HCT116 (cell line): Measurements from ENCODE around the gene HSPB7. TPM values are rescaled to one million over a fixed set of nuclear protein-coding genes. Genes with fewer than 3 reads are reported as not detected.

Source experiments
- ATAC-seq: fragments of 200-7000 bp; cut with Tn5 transposase; 2 replicates; pipeline ENCODE4 v1.9.1; 2020; ENCODE audit warnings: mild to moderate bottlenecking, moderate library complexity
- BruUV-seq: library from RNA; stranded (reverse); fragments of 400-500 nt; replicated peaks from 2 replicates; lab custom pipeline; 2021; lab: Mats Ljungman, UMichigan
- CTCF ChIA-PET: fragments of 300-600 bp; sonication (Branson Sonifier 250); formaldehyde crosslinking; loops from one replicate; lab custom pipeline; 2021; ENCODE audit warnings: antibody characterized with exemption; lab: Charles Lee
- POLR2A ChIA-PET: fragments of 300-600, 350-600 bp; sonication (Branson Sonifier 250); formaldehyde crosslinking; loops from one replicate; lab custom pipeline; 2021; ENCODE audit warnings: antibody characterized with exemption; lab: Charles Lee
- RAD21 ChIA-PET, 2 experiments: fragments of 300-600 bp; sonication (Branson Sonifier 250); formaldehyde crosslinking; loops; one replicate each; lab custom pipeline; 2023; ENCODE audit warnings: low total read pairs in 2 of 2; ENCODE audit not compliant: uncharacterized antibody in 2 of 2, unreplicated experiment in 2 of 2, low non-redundant PET in 1 of 2; lab: Charles Lee
- DNase-seq: peaks from one replicate; pipeline ENCODE4 v3.0.0-alpha.2; 2010; ENCODE audit warnings: low read depth, low spot score
- H2AFZ ChIP-seq: fragments of 200-600 bp; shearing (Covaris generic), sonication (generic); 2 replicates; pipeline ENCODE4 v1.6.1; 2017; ENCODE audit warnings: low read depth, mixed run types, mixed read lengths, antibody characterized with exemption, low read length; ENCODE audit not compliant: poor library complexity, severe bottlenecking
- H3K27ac ChIP-seq: 2 replicates; pipeline ENCODE4 v1.5.1; 2012; ENCODE audit warnings: low read depth, low read length
- H3K27me3 ChIP-seq: fragments of 200-600 bp; sonication (generic); 2 replicates; pipeline ENCODE4 v1.6.1; 2016; ENCODE audit warnings: mixed run types, low read length, mixed read lengths; ENCODE audit not compliant: insufficient read depth
- H3K36me3 ChIP-seq, 2 experiments: fragments of 200-500 bp in 1 of 2; fragments of 200-600 bp in 1 of 2; sonication (Bioruptor generic) in 1 of 2; sonication (generic) in 1 of 2; 2 replicates each; pipeline versions ENCODE4 v1.5.1 to v1.6.1; 2014 to 2016; ENCODE audit warnings: low read length in 2 of 2, inconsistent platforms in 1 of 2, mixed read lengths in 1 of 2, mixed run types in 1 of 2; ENCODE audit not compliant: insufficient read depth in 2 of 2, control insufficient read depth in 1 of 2
- H3K4me1 ChIP-seq, 2 experiments: fragments of 200-600 bp in 1 of 2; sonication (generic) in 1 of 2; 2 replicates each; pipeline versions ENCODE4 v1.5.1 to v1.6.1; 2012 to 2017; ENCODE audit warnings: low read length in 2 of 2, inconsistent platforms in 1 of 2, mild to moderate bottlenecking in 1 of 2, mixed read lengths in 1 of 2, mixed run types in 1 of 2, moderate library complexity in 1 of 2; ENCODE audit not compliant: insufficient read depth in 2 of 2, control insufficient read depth in 1 of 2
- H3K4me2 ChIP-seq: fragments of 200-600 bp; sonication (generic); 2 replicates; pipeline ENCODE4 v1.6.1; 2017; ENCODE audit warnings: mixed run types, low read length, mixed read lengths
- H3K4me3 ChIP-seq, 2 experiments: fragments of 200-600 bp in 1 of 2; sonication (generic) in 1 of 2; replicated peaks in 1 of 2; 2 replicates each; pipeline ENCODE4 v1.5.1; 2011 to 2016; ENCODE audit warnings: low read length in 2 of 2, control low read depth in 1 of 2, low read depth in 1 of 2, mild to moderate bottlenecking in 1 of 2, mixed read lengths in 1 of 2, mixed run types in 1 of 2
- H3K79me2 ChIP-seq: fragments of 200-600 bp; sonication (generic); 2 replicates; pipeline ENCODE4 v1.6.1; 2017; ENCODE audit warnings: mild to moderate bottlenecking, mixed run types, low read length, moderate library complexity, mixed read lengths; ENCODE audit not compliant: insufficient read depth
- H3K9ac ChIP-seq: fragments of 200-600 bp; sonication (generic); 2 replicates; pipeline ENCODE4 v1.6.1; 2016; ENCODE audit warnings: low read length, mixed read lengths
- H3K9me2 ChIP-seq: fragments of 200-600 bp; sonication (generic), shearing (Covaris generic); 2 replicates; pipeline ENCODE4 v1.6.1; 2017; ENCODE audit warnings: mixed run types, mild to moderate bottlenecking, moderate library complexity; ENCODE audit not compliant: insufficient read depth
- H3K9me3 ChIP-seq, 2 experiments: fragments of 200-500 bp in 1 of 2; fragments of 200-600 bp in 1 of 2; sonication (Bioruptor generic) in 1 of 2; sonication (generic) in 1 of 2; 2 replicates each; pipeline ENCODE4 v1.6.1; 2014 to 2017; ENCODE audit warnings: low read length in 2 of 2, mixed read lengths in 2 of 2, inconsistent platforms in 1 of 2, low read depth in 1 of 2, mild to moderate bottlenecking in 1 of 2, mixed run types in 1 of 2, moderate library complexity in 1 of 2; ENCODE audit not compliant: control insufficient read depth in 1 of 2, insufficient read depth in 1 of 2
- H4K20me1 ChIP-seq: fragments of 200-600 bp; sonication (generic), shearing (Covaris generic); 2 replicates; pipeline ENCODE4 v1.6.1; 2017; ENCODE audit warnings: mixed run types, mild to moderate bottlenecking, moderate library complexity; ENCODE audit not compliant: insufficient read depth
- ATF3 ChIP-seq: IDR thresholded peaks from 2 replicates; pipeline ENCODE4 v1.6.1; 2012
- CBX3 ChIP-seq: IDR thresholded peaks from 2 replicates; pipeline ENCODE4 v1.6.1; 2012; ENCODE audit warnings: low read depth
- CEBPB ChIP-seq: IDR thresholded peaks from 2 replicates; pipeline ENCODE4 v1.6.1; 2012; ENCODE audit warnings: low read depth
- EZH2 ChIP-seq: fragments of 200-600 bp; sonication (generic); IDR thresholded peaks from 2 replicates; pipeline ENCODE4 v1.6.1; 2017; ENCODE audit warnings: antibody characterized with exemption, mixed run types
- EZH2phosphoT487 ChIP-seq: fragments of 200-600 bp; IDR thresholded peaks from 2 replicates; pipeline ENCODE4 v1.6.1; 2018; ENCODE audit warnings: antibody characterized with exemption, borderline replicate concordance
- JUND ChIP-seq: IDR thresholded peaks from 2 replicates; pipeline ENCODE4 v1.6.1; 2012
- MAX ChIP-seq: IDR thresholded peaks from 2 replicates; pipeline ENCODE4 v1.6.1; 2012
- POLR2AphosphoS5 ChIP-seq: IDR thresholded peaks from 2 replicates; pipeline ENCODE4 v1.6.1; 2011; ENCODE audit warnings: mild to moderate bottlenecking, low read depth, low read length, moderate library complexity
- REST ChIP-seq: IDR thresholded peaks from 2 replicates; pipeline ENCODE4 v1.6.1; 2012; ENCODE audit warnings: low read depth
- SP1 ChIP-seq: IDR thresholded peaks from 2 replicates; pipeline ENCODE4 v1.6.1; 2012; ENCODE audit warnings: low read depth
- SRF ChIP-seq: IDR thresholded peaks from 2 replicates; pipeline ENCODE4 v1.6.1; 2012; ENCODE audit warnings: low read depth
- TCF7L2 ChIP-seq: IDR thresholded peaks from 2 replicates; pipeline ENCODE4 v1.7.0; 2011; ENCODE audit warnings: borderline replicate concordance, inconsistent platforms; ENCODE audit not compliant: insufficient read depth, insufficient read length; ENCODE audit errors: extremely low read depth
- YY1 ChIP-seq: IDR thresholded peaks from 2 replicates; pipeline ENCODE4 v1.6.1; 2011; ENCODE audit warnings: low read length, low read depth, moderate library complexity, mild to moderate bottlenecking; ENCODE audit not compliant: insufficient replicate concordance; ENCODE audit errors: extremely low read depth
- ZFX ChIP-seq: fragments of 450-650 bp; IDR thresholded peaks from 2 replicates; pipeline ENCODE4 v1.6.1; 2017
- intact Hi-C: fragments of 100-400 bp; cut with micrococcal nuclease; formaldehyde crosslinking; loops from 2 replicates; pipeline ENCODE4 v1.10.0; 2022
- total RNA-seq: library from RNA; stranded (reverse); gene quantifications from one replicate; pipeline ENCODE4 v1.2.1, GENCODE V29; 2021; ENCODE audit not compliant: unreplicated experiment

Gene HSPB7
- total RNA-seq, 1 experiment from 2014 or later = 0.27 TPM

- no peaks in the 10 kb centered on the region for H3K9me2 ChIP-seq
- DNase-seq (no peak), ATAC-seq (no peak)
- no peaks in the 10 kb centered on the region for H3K79me2 ChIP-seq
- ChIA-PET CTCF (no interaction called here), RAD21 (no interaction called here), POLR2A (no interaction called here)
- no TSS peak for BruUV-seq
- no peak for TF ChIP-seq ZFX
- no peak for TF ChIP-seq REST
- TF ChIP-seq MAX = no peak
- TF ChIP-seq SP1 = no peak
- TF ChIP-seq POLR2AphosphoS5 = no peak
- TF ChIP-seq YY1 = no peak
- TF ChIP-seq EZH2 = no peak
- TF ChIP-seq CEBPB = no peak
- no peak for TF ChIP-seq EZH2phosphoT487
- no peak for TF ChIP-seq JUND
- TF ChIP-seq ATF3 = no peak
- no peak for TF ChIP-seq TCF7L2
- no peak for TF ChIP-seq CBX3
- TF ChIP-seq SRF = no peak
- H3K27me3 ChIP-seq = no peaks in the 10 kb centered on the region
- no peaks in the 10 kb centered on the region for H4K20me1 ChIP-seq
- no peak overlapping the region for H3K4me3 ChIP-seq
- no peak overlapping the region for H3K9ac ChIP-seq
- H3K36me3 ChIP-seq = no peaks in the 10 kb centered on the region
- intact Hi-C loops = no loop called here
- H3K4me1 ChIP-seq = peaks cover 10 to 32% of the 10 kb centered on the region in 2 experiments
- H3K27ac ChIP-seq = no peak overlapping the region
- no peak overlapping the region for H2AFZ ChIP-seq
- H3K4me2 ChIP-seq = no peak overlapping the region
- no peaks in the 10 kb centered on the region for H3K9me3 ChIP-seq
These were observed 2.4 kb downstream of the HSPB7 start for GRCh38 chr1:16015491-16015890.
